Colonic mucosa (tissue), 4 donors: ENCODE data around the gene PDE4D. TPM values are rescaled to one million over a fixed set of nuclear protein-coding genes. Genes with fewer than 3 reads are reported as not detected.

Experiments
- DNase-seq: peaks from one replicate; pipeline ENCODE4 v3.0.0-alpha.2; 2020
- H3K27ac ChIP-seq: fragments of 200-600 bp; one replicate; pipeline ENCODE4 v1.8.0; 2021
- H3K27me3 ChIP-seq: fragments of 200-600 bp; one replicate; pipeline ENCODE4 v1.8.0; 2021
- H3K36me3 ChIP-seq: fragments of 200-600 bp; one replicate; pipeline ENCODE4 v1.8.0; 2021
- H3K4me1 ChIP-seq: fragments of 200-600 bp; one replicate; pipeline ENCODE4 v1.8.0; 2021; ENCODE audit warnings: mild to moderate bottlenecking
- H3K4me3 ChIP-seq: fragments of 200-600 bp; one replicate; pipeline ENCODE4 v1.8.0; 2021
- H3K9ac ChIP-seq, 2 donors: one replicate each; pipeline ENCODE4 v1.7.0; 2013; ENCODE audit warnings: control low read depth in 2 of 2, low read depth in 2 of 2, low read length in 2 of 2
- H3K9me3 ChIP-seq: fragments of 200-600 bp; one replicate; pipeline ENCODE4 v1.8.0; 2021
- intact Hi-C: fragments of 100-400 bp; cut with DNase I; formaldehyde crosslinking; loops from one replicate; pipeline ENCODE4 v1.14.1; 2022
- total RNA-seq, 2 donors: library from RNA; stranded (reverse); fragmentation: NEBNext Ultra II Directional in 1 of 2; extraction: Animal tissue kit (Norgen Biotek cat#: 25700) in 1 of 2; gene quantifications; one replicate each; pipeline ENCODE4 v1.2.1, GENCODE V29; 2021
- TF ChIP-seq, protein P1 (sequence below): fragments of 200-600 bp; IDR thresholded peaks from one replicate; pipeline ENCODE4 v1.8.0; 2022; ENCODE audit warnings: antibody characterized with exemption, mild to moderate bottlenecking
- donor health status: healthy.
- donor health status: DM: no; HTN: no; CAD: no.
- donor health status: DM: no; HTN: no; CAD: no.

The PDE4D gene
- total RNA-seq: 10 to 100 TPM; 23.1 to 53.7 TPM

GRCh38 chr5:59893429-59894227 is at the start of gene PDE4D:
Gene PDE4D, minus strand, starts transcription at chr5:59893726.
- intact Hi-C loops: no loop called here
- Histone ChIP-seq H3K27me3 (peaks cover 22% of the 10 kb centered on the region), H3K9ac (no peak within 1 kb of the TSS), H3K27ac (no peak within 1 kb of the TSS), H3K9me3 (no peaks in the 10 kb centered on the region), H3K4me1 (no peaks in the 10 kb centered on the region), H3K36me3 (no peaks in the 10 kb centered on the region), H3K4me3 (no peak within 1 kb of the TSS)
- DNase-seq: peak; percentile 25
- TF ChIP-seq, protein P1, sequence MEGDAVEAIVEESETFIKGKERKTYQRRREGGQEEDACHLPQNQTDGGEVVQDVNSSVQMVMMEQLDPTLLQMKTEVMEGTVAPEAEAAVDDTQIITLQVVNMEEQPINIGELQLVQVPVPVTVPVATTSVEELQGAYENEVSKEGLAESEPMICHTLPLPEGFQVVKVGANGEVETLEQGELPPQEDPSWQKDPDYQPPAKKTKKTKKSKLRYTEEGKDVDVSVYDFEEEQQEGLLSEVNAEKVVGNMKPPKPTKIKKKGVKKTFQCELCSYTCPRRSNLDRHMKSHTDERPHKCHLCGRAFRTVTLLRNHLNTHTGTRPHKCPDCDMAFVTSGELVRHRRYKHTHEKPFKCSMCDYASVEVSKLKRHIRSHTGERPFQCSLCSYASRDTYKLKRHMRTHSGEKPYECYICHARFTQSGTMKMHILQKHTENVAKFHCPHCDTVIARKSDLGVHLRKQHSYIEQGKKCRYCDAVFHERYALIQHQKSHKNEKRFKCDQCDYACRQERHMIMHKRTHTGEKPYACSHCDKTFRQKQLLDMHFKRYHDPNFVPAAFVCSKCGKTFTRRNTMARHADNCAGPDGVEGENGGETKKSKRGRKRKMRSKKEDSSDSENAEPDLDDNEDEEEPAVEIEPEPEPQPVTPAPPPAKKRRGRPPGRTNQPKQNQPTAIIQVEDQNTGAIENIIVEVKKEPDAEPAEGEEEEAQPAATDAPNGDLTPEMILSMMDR: no peak

DNA sequence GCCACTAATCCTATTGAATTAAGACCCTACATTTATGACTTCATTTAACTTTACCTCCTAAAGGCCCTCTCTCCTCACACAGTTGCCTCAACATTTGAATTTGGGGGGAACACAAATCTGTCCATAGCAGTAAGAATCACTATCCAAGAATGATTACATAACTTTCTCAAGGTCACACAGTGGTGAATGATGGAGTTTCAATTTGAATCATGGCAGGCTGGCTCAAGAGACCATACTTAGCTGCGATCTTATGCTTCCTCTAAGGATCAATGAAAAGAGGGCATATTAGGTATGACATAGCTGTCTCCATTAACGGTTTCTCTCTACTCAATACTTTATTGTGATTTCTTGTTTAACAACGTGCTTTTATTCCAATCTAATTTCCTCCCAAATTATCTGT is 44.1 kb upstream of the PDE4D start:
- intact Hi-C loops: no loop called here
- H3K9me3 ChIP-seq: no peaks in the 10 kb centered on the region
- H3K4me1 ChIP-seq: no peaks in the 10 kb centered on the region
- no peak overlapping the region for H3K4me3 ChIP-seq
- no peaks in the 10 kb centered on the region for H3K36me3 ChIP-seq
- no peaks in the 10 kb centered on the region for H3K27me3 ChIP-seq
- TF ChIP-seq, protein P1: no peak
- DNase-seq: no peak
- no peak overlapping the region for H3K9ac ChIP-seq
- no peak overlapping the region for H3K27ac ChIP-seq

- Histone ChIP-seq H3K27me3 (no peaks in the 10 kb centered on the region), H3K9ac (no peak overlapping the region), H3K4me1 (no peaks in the 10 kb centered on the region), H3K9me3 (no peaks in the 10 kb centered on the region), H3K27ac (no peak overlapping the region), H3K4me3 (no peak overlapping the region), H3K36me3 (no peaks in the 10 kb centered on the region)
- intact Hi-C loops: no loop called here
- TF ChIP-seq, protein P1: no peak
- DNase-seq: no peak
Measured at GRCh38 chr5:59923465-59923864, 29.9 kb upstream of the PDE4D start.

GRCh38 chr5:59922220-59922619 is 28.7 kb upstream of the PDE4D start:
- TF ChIP-seq, protein P1: no peak
- intact Hi-C loops: no loop called here
- no peaks in the 10 kb centered on the region for H3K36me3 ChIP-seq
- no peak for DNase-seq
- no peak overlapping the region for H3K27ac ChIP-seq
- no peaks in the 10 kb centered on the region for H3K4me1 ChIP-seq
- no peaks in the 10 kb centered on the region for H3K27me3 ChIP-seq
- no peak overlapping the region for H3K9ac ChIP-seq
- no peak overlapping the region for H3K4me3 ChIP-seq
- H3K9me3 ChIP-seq: no peaks in the 10 kb centered on the region

GRCh38 chr5:59921816-59922215 is 28.3 kb upstream of the PDE4D start:
- DNase-seq: no peak
- H3K4me3 ChIP-seq: no peak overlapping the region
- H3K9me3 ChIP-seq: no peaks in the 10 kb centered on the region
- H3K9ac ChIP-seq: no peak overlapping the region
- no peak overlapping the region for H3K27ac ChIP-seq
- intact Hi-C loops: no loop called here
- no peaks in the 10 kb centered on the region for H3K36me3 ChIP-seq
- no peaks in the 10 kb centered on the region for H3K4me1 ChIP-seq
- no peaks in the 10 kb centered on the region for H3K27me3 ChIP-seq
- TF ChIP-seq, protein P1: no peak
